ENCODE data around the gene GRIK1.
A peak's percentile ranks its signal among the peaks of the same experiment; 100 is the strongest.

Gene GRIK1

GRCh38 chr21:29763674-29764073, 176.1 kb downstream of the GRIK1 start:
- Histone ChIP-seq H2AK5ac (ENCODE audit: low read length) (no peak overlapping the region), H2BK120ac (ENCODE audit: insufficient read depth, low read length, poor library complexity) (no peak overlapping the region), H3K4me3 (ENCODE audit: low read depth, low read length) (no peak overlapping the region), H3K9me3 (ENCODE audit: insufficient read depth, low read depth, low read length) (no peaks in the 10 kb centered on the region), H3K23ac (ENCODE audit: low read length) (no peak overlapping the region), H3K4me1 (ENCODE audit: control insufficient read depth in 1 of 2, insufficient read depth in 2 of 2, low read length in 2 of 2) (no peaks in the 10 kb centered on the region), H2AFZ (ENCODE audit: insufficient read depth, low read length, poor library complexity) (no peak overlapping the region), H3K79me1 (ENCODE audit: low read length) (no peaks in the 10 kb centered on the region), H3K79me2 (ENCODE audit: control insufficient read depth, insufficient read depth, low read length, poor library complexity) (no peaks in the 10 kb centered on the region), H3K27me3 (ENCODE audit: insufficient read depth, low read length) (no peaks in the 10 kb centered on the region), H3K4ac (ENCODE audit: low read depth, low read length) (no peak overlapping the region), H3K36me3 (ENCODE audit: control insufficient read depth in 1 of 2, insufficient read depth in 2 of 2, low read length in 2 of 2) (no peaks in the 10 kb centered on the region), H2BK12ac (ENCODE audit: low read length) (no peak overlapping the region), H4K12ac (ENCODE audit: low read depth, low read length) (no peak overlapping the region), H3K4me2 (ENCODE audit: low read length) (no peak overlapping the region), H3K27ac (ENCODE audit: low read depth, low read length) (no peak overlapping the region), H4K8ac (ENCODE audit: low read depth, low read length) (no peak overlapping the region), H4K91ac (ENCODE audit: low read depth, low read length) (no peak overlapping the region), H3K18ac (ENCODE audit: low read length) (no peak overlapping the region), H3K14ac (ENCODE audit: low read length) (no peak overlapping the region), H3K9ac (ENCODE audit: low read length) (no peak overlapping the region), H2BK5ac (ENCODE audit: low read depth, low read length, poor library complexity) (no peak overlapping the region)
- DNase-seq: no peak
- WGBS (ENCODE audit: extremely low coverage, insufficient coverage, insufficient read length): no CpG with 5 or more reads among the region's 4 CpGs

GRCh38 chr21:29762570-29763082, 177.2 kb downstream of the GRIK1 start:
- H2BK120ac ChIP-seq (ENCODE audit: insufficient read depth, low read length, poor library complexity): no peak overlapping the region
- no peaks in the 10 kb centered on the region for H3K4me1 ChIP-seq (ENCODE audit: control insufficient read depth in 1 of 2, insufficient read depth in 2 of 2, low read length in 2 of 2)
- H3K4me3 ChIP-seq (ENCODE audit: low read depth, low read length): no peak overlapping the region
- no peak overlapping the region for H3K4me2 ChIP-seq (ENCODE audit: low read length)
- no peaks in the 10 kb centered on the region for H3K36me3 ChIP-seq (ENCODE audit: control insufficient read depth in 1 of 2, insufficient read depth in 2 of 2, low read length in 2 of 2)
- H3K79me2 ChIP-seq (ENCODE audit: control insufficient read depth, insufficient read depth, low read length, poor library complexity): no peaks in the 10 kb centered on the region
- no peaks in the 10 kb centered on the region for H3K27me3 ChIP-seq (ENCODE audit: insufficient read depth, low read length)
- no peak overlapping the region for H4K91ac ChIP-seq (ENCODE audit: low read depth, low read length)
- H3K14ac ChIP-seq (ENCODE audit: low read length): no peak overlapping the region
- H3K9ac ChIP-seq (ENCODE audit: low read length): no peak overlapping the region
- H3K18ac ChIP-seq (ENCODE audit: low read length): no peak overlapping the region
- H2AK5ac ChIP-seq (ENCODE audit: low read length): no peak overlapping the region
- no CpG with 5 or more reads among the region's 2 CpGs for WGBS (ENCODE audit: extremely low coverage, insufficient coverage, insufficient read length)
- no peak overlapping the region for H3K4ac ChIP-seq (ENCODE audit: low read depth, low read length)
- no peak overlapping the region for H2BK5ac ChIP-seq (ENCODE audit: low read depth, low read length, poor library complexity)
- H4K12ac ChIP-seq (ENCODE audit: low read depth, low read length): no peak overlapping the region
- no peaks in the 10 kb centered on the region for H3K9me3 ChIP-seq (ENCODE audit: insufficient read depth, low read depth, low read length)
- no peak overlapping the region for H3K27ac ChIP-seq (ENCODE audit: low read depth, low read length)
- H2BK12ac ChIP-seq (ENCODE audit: low read length): no peak overlapping the region
- no peak overlapping the region for H2AFZ ChIP-seq (ENCODE audit: insufficient read depth, low read length, poor library complexity)
- H4K8ac ChIP-seq (ENCODE audit: low read depth, low read length): no peak overlapping the region
- H3K23ac ChIP-seq (ENCODE audit: low read length): no peak overlapping the region
- peak in 1 of 2 donors; percentile 14 for DNase-seq
- no peaks in the 10 kb centered on the region for H3K79me1 ChIP-seq (ENCODE audit: low read length)

- no peak for DNase-seq
- Histone ChIP-seq H4K8ac (ENCODE audit: low read depth, low read length) (no peak overlapping the region), H3K9ac (ENCODE audit: low read length) (no peak overlapping the region), H2BK120ac (ENCODE audit: insufficient read depth, low read length, poor library complexity) (no peak overlapping the region), H4K12ac (ENCODE audit: low read depth, low read length) (no peak overlapping the region), H2BK12ac (ENCODE audit: low read length) (no peak overlapping the region), H3K27ac (ENCODE audit: low read depth, low read length) (no peak overlapping the region), H3K27me3 (ENCODE audit: insufficient read depth, low read length) (no peaks in the 10 kb centered on the region), H2BK5ac (ENCODE audit: low read depth, low read length, poor library complexity) (no peak overlapping the region), H3K79me1 (ENCODE audit: low read length) (no peaks in the 10 kb centered on the region), H2AFZ (ENCODE audit: insufficient read depth, low read length, poor library complexity) (no peak overlapping the region), H3K23ac (ENCODE audit: low read length) (no peak overlapping the region), H3K9me3 (ENCODE audit: insufficient read depth, low read depth, low read length) (no peaks in the 10 kb centered on the region), H3K4me1 (ENCODE audit: control insufficient read depth in 1 of 2, insufficient read depth in 2 of 2, low read length in 2 of 2) (no peaks in the 10 kb centered on the region), H3K36me3 (ENCODE audit: control insufficient read depth in 1 of 2, insufficient read depth in 2 of 2, low read length in 2 of 2) (no peaks in the 10 kb centered on the region), H3K14ac (ENCODE audit: low read length) (no peak overlapping the region), H2AK5ac (ENCODE audit: low read length) (no peak overlapping the region), H3K18ac (ENCODE audit: low read length) (no peak overlapping the region), H4K91ac (ENCODE audit: low read depth, low read length) (no peak overlapping the region), H3K4ac (ENCODE audit: low read depth, low read length) (no peak overlapping the region), H3K79me2 (ENCODE audit: control insufficient read depth, insufficient read depth, low read length, poor library complexity) (no peaks in the 10 kb centered on the region), H3K4me3 (ENCODE audit: low read depth, low read length) (no peak overlapping the region), H3K4me2 (ENCODE audit: low read length) (no peak overlapping the region)
- no CpG with 5 or more reads among the region's 3 CpGs for WGBS (ENCODE audit: extremely low coverage, insufficient coverage, insufficient read length)
Measured at GRCh38 chr21:29753216-29753615, 186.6 kb downstream of the GRIK1 start.

GRCh38 chr21:29751473-29752185, 188.2 kb downstream of the GRIK1 start:
- no peaks in the 10 kb centered on the region for H3K4me1 ChIP-seq (ENCODE audit: control insufficient read depth in 1 of 2, insufficient read depth in 2 of 2, low read length in 2 of 2)

More at GRCh38 chr21:29751473-29752185, 188.2 kb downstream of the GRIK1 start:
- H3K4ac ChIP-seq (ENCODE audit: low read depth, low read length): no peak overlapping the region
- no peak overlapping the region for H2BK120ac ChIP-seq (ENCODE audit: insufficient read depth, low read length, poor library complexity)
- WGBS (ENCODE audit: extremely low coverage, insufficient coverage, insufficient read length): no CpG with 5 or more reads among the region's 7 CpGs
- no peak overlapping the region for H3K27ac ChIP-seq (ENCODE audit: low read depth, low read length)
- H3K4me2 ChIP-seq (ENCODE audit: low read length): no peak overlapping the region
- H3K23ac ChIP-seq (ENCODE audit: low read length): no peak overlapping the region
- H3K9me3 ChIP-seq (ENCODE audit: insufficient read depth, low read depth, low read length): no peaks in the 10 kb centered on the region
- H3K79me2 ChIP-seq (ENCODE audit: control insufficient read depth, insufficient read depth, low read length, poor library complexity): no peaks in the 10 kb centered on the region
- no peak overlapping the region for H3K18ac ChIP-seq (ENCODE audit: low read length)
- H4K8ac ChIP-seq (ENCODE audit: low read depth, low read length): no peak overlapping the region
- H4K91ac ChIP-seq (ENCODE audit: low read depth, low read length): no peak overlapping the region
- H3K79me1 ChIP-seq (ENCODE audit: low read length): no peaks in the 10 kb centered on the region
- DNase-seq: no peak
- H4K12ac ChIP-seq (ENCODE audit: low read depth, low read length): no peak overlapping the region
- H3K4me3 ChIP-seq (ENCODE audit: low read depth, low read length): no peak overlapping the region
- no peak overlapping the region for H2BK12ac ChIP-seq (ENCODE audit: low read length)
- no peaks in the 10 kb centered on the region for H3K36me3 ChIP-seq (ENCODE audit: control insufficient read depth in 1 of 2, insufficient read depth in 2 of 2, low read length in 2 of 2)
- H3K9ac ChIP-seq (ENCODE audit: low read length): no peak overlapping the region
- H2AFZ ChIP-seq (ENCODE audit: insufficient read depth, low read length, poor library complexity): no peak overlapping the region
- H2AK5ac ChIP-seq (ENCODE audit: low read length): no peak overlapping the region
- no peak overlapping the region for H3K14ac ChIP-seq (ENCODE audit: low read length)
- H3K27me3 ChIP-seq (ENCODE audit: insufficient read depth, low read length): no peaks in the 10 kb centered on the region
- H2BK5ac ChIP-seq (ENCODE audit: low read depth, low read length, poor library complexity): no peak overlapping the region

Data from trophoblast cell (in vitro differentiated cells and primary cell).